MM.1S (cell line): Measurements from ENCODE around the gene SPATA12.

Source experiments
- CTCF ChIP-seq: fragments of 300-600 bp; sonication (generic); IDR thresholded peaks from 2 replicates; pipeline ENCODE4 v1.5.1; 2016; ENCODE audit warnings: antibody characterized with exemption, low read length, mixed read lengths
- EZH2 ChIP-seq: fragments of 300-600 bp; sonication (generic); optimal IDR thresholded peaks from 2 replicates; pipeline ENCODE3; 2017; ENCODE audit warnings: low read depth, mild to moderate bottlenecking, antibody characterized with exemption, low read length, mixed read lengths

- TF ChIP-seq CTCF (no peak), EZH2 (no peak)
Observed at GRCh38 chr3:57012847-57013246, 47.6 kb upstream of the SPATA12 start.
